RWPE2 (cell line): Measurements from ENCODE around the gene MAN1C1.

Experiments
- ATAC-seq: fragments of 200-7000 bp; cut with Tn5 transposase; 3 replicates; pipeline ENCODE4 v1.9.1; 2021; ENCODE audit warnings: low read depth
- DNase-seq: peaks from one replicate; pipeline ENCODE4 v3.0.0-alpha.2; 2020; ENCODE audit warnings: low spot score
- H3K27ac ChIP-seq: fragments of 450-650 bp; 2 replicates; pipeline ENCODE4 v1.5.1; 2017; ENCODE audit warnings: mild to moderate bottlenecking; ENCODE audit not compliant: poor library complexity, severe bottlenecking
- H3K27me3 ChIP-seq: fragments of 250-450 bp; sonication (Bioruptor Pico); 2 replicates; pipeline ENCODE4 v1.5.1; 2021; ENCODE audit warnings: mild to moderate bottlenecking, moderate library complexity; ENCODE audit not compliant: insufficient read depth, poor library complexity, severe bottlenecking
- H3K36me3 ChIP-seq: fragments of 250-450 bp; sonication (Bioruptor Pico); 2 replicates; pipeline ENCODE4 v1.5.1; 2020; ENCODE audit warnings: low read depth, mild to moderate bottlenecking, moderate library complexity
- H3K4me1 ChIP-seq: fragments of 250-450 bp; sonication (Bioruptor Pico); 2 replicates; pipeline ENCODE4 v1.5.1; 2021; ENCODE audit warnings: mild to moderate bottlenecking, moderate library complexity; ENCODE audit not compliant: insufficient read depth, poor library complexity, severe bottlenecking
- H3K4me3 ChIP-seq: fragments of 250-450 bp; sonication (Bioruptor Pico); 2 replicates; pipeline ENCODE4 v1.5.1; 2021; ENCODE audit warnings: mild to moderate bottlenecking, moderate library complexity; ENCODE audit not compliant: severe bottlenecking
- H3K9me3 ChIP-seq: fragments of 250-450 bp; sonication (Bioruptor Pico); 2 replicates; pipeline ENCODE4 v1.5.1; 2021; ENCODE audit warnings: mild to moderate bottlenecking, moderate library complexity; ENCODE audit not compliant: severe bottlenecking
- CTCF ChIP-seq: fragments of 450-650 bp; IDR thresholded peaks from one replicate; pipeline ENCODE4 v1.5.1; 2017; ENCODE audit warnings: mild to moderate bottlenecking, moderate library complexity; ENCODE audit not compliant: poor library complexity, severe bottlenecking

The MAN1C1 gene

DNA sequence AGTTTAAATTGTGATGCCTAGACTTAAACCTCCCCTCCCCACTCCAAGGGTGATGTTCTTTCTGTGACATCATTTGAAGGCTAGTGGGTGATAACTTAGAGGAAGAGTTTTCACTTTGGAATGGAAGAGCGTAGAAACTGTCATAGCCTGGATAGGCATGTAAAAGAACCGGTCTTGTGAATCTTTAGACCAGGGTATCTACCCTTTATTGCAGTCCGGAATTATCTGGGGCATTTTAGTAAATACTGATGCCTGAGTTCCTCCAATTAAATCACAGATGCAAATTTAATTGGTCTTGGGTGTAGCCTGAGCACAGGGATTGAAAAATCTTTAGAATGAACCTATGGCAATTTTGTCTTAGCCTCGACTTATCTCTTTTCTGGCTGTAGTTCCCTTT is 24.7 kb downstream of the MAN1C1 start:
- no peaks in the 10 kb centered on the region for H3K4me1 ChIP-seq
- H3K27me3 ChIP-seq: no peaks in the 10 kb centered on the region
- H3K36me3 ChIP-seq: no peaks in the 10 kb centered on the region
- H3K4me3 ChIP-seq: no peak overlapping the region
- no peak overlapping the region for H3K27ac ChIP-seq
- ATAC-seq (no peak), DNase-seq (no peak)
- H3K9me3 ChIP-seq: peaks cover 3% of the 10 kb centered on the region
- no peak for TF ChIP-seq CTCF

DNA sequence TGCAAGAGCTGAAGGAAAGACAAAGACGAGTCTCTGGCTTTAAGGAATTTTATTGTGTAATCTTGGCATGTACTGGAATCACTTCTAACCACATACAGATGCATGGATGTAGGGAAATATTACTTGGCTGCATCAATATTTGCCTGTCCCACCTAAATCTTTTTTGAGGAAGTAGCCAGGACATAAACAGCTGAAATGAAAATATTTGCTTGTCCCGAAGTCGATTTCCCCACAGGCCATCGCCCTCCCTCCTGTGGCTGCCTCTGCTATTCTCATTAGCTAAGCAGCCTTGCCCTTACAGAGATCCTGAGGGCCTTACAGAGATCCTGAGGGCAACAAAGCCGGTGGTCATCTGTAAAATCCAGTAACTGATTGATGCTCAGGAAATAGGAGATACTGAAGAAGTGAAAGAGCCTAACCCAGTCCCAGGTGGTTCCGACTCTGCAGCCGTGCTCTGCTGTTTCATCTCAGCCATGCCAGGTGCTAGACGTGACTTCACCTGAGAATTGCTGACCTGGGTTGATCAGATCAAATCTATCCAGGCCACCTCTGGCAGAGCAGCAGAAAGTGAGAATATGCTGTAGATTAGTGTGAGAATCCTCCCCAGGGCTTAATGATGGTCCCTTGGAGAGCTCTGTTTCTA is 25.5 kb downstream of the MAN1C1 start:
- H3K27ac ChIP-seq: no peak overlapping the region
- DNase-seq: no peak
- no peak overlapping the region for H3K4me3 ChIP-seq
- no peak for TF ChIP-seq CTCF
- no peaks in the 10 kb centered on the region for H3K36me3 ChIP-seq
- no peak for ATAC-seq
- H3K27me3 ChIP-seq: no peaks in the 10 kb centered on the region
- peaks cover 3% of the 10 kb centered on the region for H3K9me3 ChIP-seq
- no peaks in the 10 kb centered on the region for H3K4me1 ChIP-seq

- Histone ChIP-seq H3K9me3 (peaks cover 3% of the 10 kb centered on the region), H3K36me3 (no peaks in the 10 kb centered on the region), H3K4me1 (no peaks in the 10 kb centered on the region), H3K4me3 (no peak overlapping the region), H3K27ac (no peak overlapping the region), H3K27me3 (no peaks in the 10 kb centered on the region)
- DNase-seq (no peak), ATAC-seq (no peak)
- no peak for TF ChIP-seq CTCF
Observed at GRCh38 chr1:25642574-25643108, 26.1 kb downstream of the MAN1C1 start.

DNA sequence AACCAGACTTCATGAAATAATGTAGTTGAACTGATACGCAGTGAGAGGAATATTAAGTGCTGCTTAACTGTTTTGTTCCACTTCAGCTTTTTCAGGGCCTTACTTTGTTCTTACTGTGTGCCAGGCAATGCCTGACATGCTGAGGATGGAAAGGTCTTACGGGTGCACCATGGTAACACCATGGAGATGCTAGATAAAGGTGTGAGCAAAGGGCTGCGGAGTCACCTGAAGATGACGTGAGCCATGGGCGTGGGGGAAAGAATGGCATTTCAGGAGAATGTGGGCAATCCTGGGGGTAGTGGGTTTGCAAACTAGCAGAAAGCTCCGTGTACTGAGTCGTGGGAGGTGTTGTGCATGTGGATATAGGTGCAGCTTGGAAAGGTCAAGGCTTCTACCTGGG is 27.3 kb downstream of the MAN1C1 start:
- Histone ChIP-seq H3K36me3 (no peaks in the 10 kb centered on the region), H3K27ac (no peak overlapping the region), H3K9me3 (peaks cover 3% of the 10 kb centered on the region), H3K4me1 (no peaks in the 10 kb centered on the region), H3K4me3 (no peak overlapping the region), H3K27me3 (no peaks in the 10 kb centered on the region)
- no peak for TF ChIP-seq CTCF
- ATAC-seq (no peak), DNase-seq (no peak)

GRCh38 chr1:25644962-25645361 is 28.4 kb downstream of the MAN1C1 start:
- DNase-seq: no peak
- H3K27me3 ChIP-seq: no peaks in the 10 kb centered on the region
- ATAC-seq: no peak
- H3K4me3 ChIP-seq: no peak overlapping the region
- no peaks in the 10 kb centered on the region for H3K9me3 ChIP-seq
- no peak for TF ChIP-seq CTCF
- no peaks in the 10 kb centered on the region for H3K4me1 ChIP-seq
- H3K27ac ChIP-seq: no peak overlapping the region
- no peaks in the 10 kb centered on the region for H3K36me3 ChIP-seq
